ENCODE data around the gene ACKR3. TPM values are rescaled to one million over a fixed set of nuclear protein-coding genes. Genes with fewer than 3 reads are reported as not detected.

The ACKR3 gene
- total RNA-seq, 1 donor, result 18.8 TPM

DNA sequence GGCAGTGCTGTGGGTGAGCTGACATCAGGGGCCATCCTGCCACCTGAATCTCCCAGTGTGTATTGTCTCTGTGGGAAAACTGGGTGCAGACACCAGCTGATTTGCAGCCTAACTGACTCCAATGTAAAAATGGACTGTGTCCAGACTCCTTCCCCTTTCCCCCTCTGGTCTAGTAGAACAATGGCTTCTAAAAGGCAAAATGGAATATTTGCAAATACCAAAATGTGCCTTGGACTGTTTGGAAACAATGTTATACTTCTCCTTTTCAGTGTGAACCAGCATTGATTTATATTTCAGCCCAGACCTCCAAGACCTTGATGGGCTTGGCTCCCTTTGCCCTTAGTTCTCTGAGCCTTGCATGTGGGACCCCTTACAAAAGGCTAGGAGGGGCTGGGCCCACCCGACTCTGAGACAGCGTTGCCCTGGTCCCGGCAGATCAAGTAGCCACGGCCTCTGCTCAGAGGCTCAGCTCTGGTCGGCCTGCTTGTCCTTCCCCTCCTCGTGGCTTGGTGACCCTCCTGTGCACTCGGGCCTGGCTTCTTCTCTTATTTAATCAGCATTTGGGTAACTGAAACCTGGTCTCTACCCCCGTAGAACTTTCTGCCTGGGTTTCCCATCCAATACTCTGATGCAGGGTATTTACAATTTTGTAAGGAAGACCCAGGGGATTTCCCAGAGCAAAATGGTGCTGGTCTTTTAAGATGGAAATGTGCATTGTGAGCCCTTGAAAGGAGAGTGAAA is 18.0 kb upstream of the ACKR3 start:
- Histone ChIP-seq H3K9me3 (ENCODE audit: low read depth, low read length) (peaks cover 5% of the 10 kb centered on the region), H3K27ac (ENCODE audit: low read depth, low read length) (no peak overlapping the region)
- DNase-seq (ENCODE audit: insufficient read length, low spot score, missing footprints), result no peak

DNA sequence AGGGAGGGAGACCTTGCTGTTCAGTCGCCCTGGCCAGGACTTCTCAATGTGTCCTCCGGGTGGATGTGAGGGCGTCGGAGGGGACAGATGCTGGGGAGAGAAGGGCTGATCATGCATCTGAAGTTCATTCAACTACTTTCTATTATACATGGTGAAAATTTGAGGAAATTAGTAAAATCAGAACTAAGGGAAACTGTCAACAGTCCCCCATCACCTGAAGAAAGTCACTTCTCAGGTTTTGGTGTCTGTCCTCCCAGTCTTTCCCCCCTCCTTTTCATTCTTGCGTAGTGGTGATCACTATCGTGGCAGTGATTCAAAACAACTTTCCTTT is 17.4 kb upstream of the ACKR3 start:
- Histone ChIP-seq H3K9me3 (ENCODE audit: low read depth, low read length) (peaks cover 5% of the 10 kb centered on the region), H3K4me2 (ENCODE audit: insufficient read depth, low read length) (no peak overlapping the region), H2AFZ (ENCODE audit: low read length) (no peak overlapping the region), H3K27ac (ENCODE audit: low read depth, low read length) (no peak overlapping the region), H3K4me1 (ENCODE audit: insufficient read depth, low read length) (no peaks in the 10 kb centered on the region), H3K4me3 (ENCODE audit: insufficient read depth, low read length) (no peak overlapping the region), H4K20me1 (ENCODE audit: insufficient read depth, low read length) (no peaks in the 10 kb centered on the region), H3K27me3 (ENCODE audit: insufficient read depth, low read length) (no peaks in the 10 kb centered on the region), H3K36me3 (ENCODE audit: insufficient read depth, low read length) (no peaks in the 10 kb centered on the region), H3K79me2 (ENCODE audit: insufficient read depth, low read length) (no peaks in the 10 kb centered on the region)
- no peak for DNase-seq (ENCODE audit: insufficient read length, low spot score, missing footprints)
- TF ChIP-seq, protein P1, sequence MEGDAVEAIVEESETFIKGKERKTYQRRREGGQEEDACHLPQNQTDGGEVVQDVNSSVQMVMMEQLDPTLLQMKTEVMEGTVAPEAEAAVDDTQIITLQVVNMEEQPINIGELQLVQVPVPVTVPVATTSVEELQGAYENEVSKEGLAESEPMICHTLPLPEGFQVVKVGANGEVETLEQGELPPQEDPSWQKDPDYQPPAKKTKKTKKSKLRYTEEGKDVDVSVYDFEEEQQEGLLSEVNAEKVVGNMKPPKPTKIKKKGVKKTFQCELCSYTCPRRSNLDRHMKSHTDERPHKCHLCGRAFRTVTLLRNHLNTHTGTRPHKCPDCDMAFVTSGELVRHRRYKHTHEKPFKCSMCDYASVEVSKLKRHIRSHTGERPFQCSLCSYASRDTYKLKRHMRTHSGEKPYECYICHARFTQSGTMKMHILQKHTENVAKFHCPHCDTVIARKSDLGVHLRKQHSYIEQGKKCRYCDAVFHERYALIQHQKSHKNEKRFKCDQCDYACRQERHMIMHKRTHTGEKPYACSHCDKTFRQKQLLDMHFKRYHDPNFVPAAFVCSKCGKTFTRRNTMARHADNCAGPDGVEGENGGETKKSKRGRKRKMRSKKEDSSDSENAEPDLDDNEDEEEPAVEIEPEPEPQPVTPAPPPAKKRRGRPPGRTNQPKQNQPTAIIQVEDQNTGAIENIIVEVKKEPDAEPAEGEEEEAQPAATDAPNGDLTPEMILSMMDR (IDR thresholded peaks at IDR 0.05; ENCODE audit: extremely low read depth, low read depth, low read length), result no peak

More for the DNA sequence above, 18.0 kb upstream of the ACKR3 start:
- H3K27me3 ChIP-seq (ENCODE audit: insufficient read depth, low read length), result no peaks in the 10 kb centered on the region
- H3K36me3 ChIP-seq (ENCODE audit: insufficient read depth, low read length), result no peaks in the 10 kb centered on the region
- H2AFZ ChIP-seq (ENCODE audit: low read length), result no peak overlapping the region
- H3K4me1 ChIP-seq (ENCODE audit: insufficient read depth, low read length), result no peaks in the 10 kb centered on the region
- TF ChIP-seq, protein P1 (IDR thresholded peaks at IDR 0.05; ENCODE audit: extremely low read depth, low read depth, low read length), result no peak
- H3K4me3 ChIP-seq (ENCODE audit: insufficient read depth, low read length), result no peak overlapping the region
- H3K4me2 ChIP-seq (ENCODE audit: insufficient read depth, low read length), result no peak overlapping the region
- no peaks in the 10 kb centered on the region for H3K79me2 ChIP-seq (ENCODE audit: insufficient read depth, low read length)
- H4K20me1 ChIP-seq (ENCODE audit: insufficient read depth, low read length), result no peaks in the 10 kb centered on the region

- no peak overlapping the region for H2AFZ ChIP-seq (ENCODE audit: low read length)
- H3K27ac ChIP-seq (ENCODE audit: low read depth, low read length), result no peak overlapping the region
- H4K20me1 ChIP-seq (ENCODE audit: insufficient read depth, low read length), result no peaks in the 10 kb centered on the region
- H3K36me3 ChIP-seq (ENCODE audit: insufficient read depth, low read length), result no peaks in the 10 kb centered on the region
- no peaks in the 10 kb centered on the region for H3K4me1 ChIP-seq (ENCODE audit: insufficient read depth, low read length)
- TF ChIP-seq, protein P1 (IDR thresholded peaks at IDR 0.05; ENCODE audit: extremely low read depth, low read depth, low read length), result no peak
- no peak overlapping the region for H3K4me3 ChIP-seq (ENCODE audit: insufficient read depth, low read length)
- peaks cover 5% of the 10 kb centered on the region for H3K9me3 ChIP-seq (ENCODE audit: low read depth, low read length)
- no peaks in the 10 kb centered on the region for H3K27me3 ChIP-seq (ENCODE audit: insufficient read depth, low read length)
- no peaks in the 10 kb centered on the region for H3K79me2 ChIP-seq (ENCODE audit: insufficient read depth, low read length)
- DNase-seq (ENCODE audit: insufficient read length, low spot score, missing footprints), result no peak
- no peak overlapping the region for H3K4me2 ChIP-seq (ENCODE audit: insufficient read depth, low read length)
These were observed 16.9 kb upstream of the ACKR3 start for GRCh38 chr2:236552581-236553363.

DNA sequence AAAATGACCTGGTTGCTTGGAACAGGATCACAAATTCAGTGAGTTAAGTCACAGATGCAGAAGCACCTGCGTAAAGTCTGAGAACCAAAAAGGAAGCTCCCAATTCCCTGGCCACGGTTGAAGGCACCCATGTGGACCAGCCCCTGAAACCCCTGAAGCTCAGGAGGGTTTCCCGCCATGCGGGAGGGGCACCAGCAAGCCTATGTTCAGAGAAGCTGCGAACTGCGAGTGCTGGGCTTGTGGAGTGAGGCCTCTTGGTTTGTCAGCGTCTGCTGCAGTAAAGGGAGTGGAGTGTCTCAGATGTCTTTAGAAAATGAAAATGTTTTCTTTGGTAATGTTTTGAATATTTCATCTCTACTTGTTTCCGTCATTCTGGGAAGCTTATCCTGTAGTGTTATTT is 16.1 kb upstream of the ACKR3 start:
- Histone ChIP-seq H3K9me3 (ENCODE audit: low read depth, low read length) (peaks cover 5% of the 10 kb centered on the region), H2AFZ (ENCODE audit: low read length) (no peak overlapping the region), H3K36me3 (ENCODE audit: insufficient read depth, low read length) (no peaks in the 10 kb centered on the region), H3K4me2 (ENCODE audit: insufficient read depth, low read length) (no peak overlapping the region), H3K27me3 (ENCODE audit: insufficient read depth, low read length) (no peaks in the 10 kb centered on the region), H3K79me2 (ENCODE audit: insufficient read depth, low read length) (no peaks in the 10 kb centered on the region), H3K27ac (ENCODE audit: low read depth, low read length) (no peak overlapping the region), H4K20me1 (ENCODE audit: insufficient read depth, low read length) (no peaks in the 10 kb centered on the region), H3K4me3 (ENCODE audit: insufficient read depth, low read length) (no peak overlapping the region), H3K4me1 (ENCODE audit: insufficient read depth, low read length) (no peaks in the 10 kb centered on the region)
- DNase-seq (ENCODE audit: insufficient read length, low spot score, missing footprints), result no peak
- TF ChIP-seq, protein P1 (IDR thresholded peaks at IDR 0.05; ENCODE audit: extremely low read depth, low read depth, low read length), result no peak
